ENCODE data around the gene SKA2.
"Not testable (repeated sequence)": the region's sequence is repeated elsewhere in the genome, so short reads cannot be mapped to it uniquely, and the experiment has no call there.

The SKA2 gene

DNA sequence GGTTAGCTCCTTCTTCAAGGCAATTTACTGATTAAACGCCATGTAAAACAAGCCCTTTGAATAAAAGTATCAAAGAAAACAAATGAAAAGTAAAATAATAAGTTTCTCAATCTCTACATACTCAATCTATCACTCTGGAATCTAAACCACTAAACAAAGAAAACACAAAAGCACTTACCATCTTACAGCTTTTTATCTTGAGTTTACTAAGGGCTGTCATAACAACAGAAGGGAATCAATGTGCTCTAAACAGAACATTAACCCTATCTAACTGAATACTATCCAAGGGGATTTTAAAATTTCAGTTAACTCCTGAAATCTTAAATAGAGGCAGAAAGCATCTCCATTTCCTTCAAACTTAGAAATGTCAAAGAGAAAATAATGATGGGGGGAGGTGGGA, 3.4 kb downstream of the SKA2 start:
- no peak for DNase-seq

DNA sequence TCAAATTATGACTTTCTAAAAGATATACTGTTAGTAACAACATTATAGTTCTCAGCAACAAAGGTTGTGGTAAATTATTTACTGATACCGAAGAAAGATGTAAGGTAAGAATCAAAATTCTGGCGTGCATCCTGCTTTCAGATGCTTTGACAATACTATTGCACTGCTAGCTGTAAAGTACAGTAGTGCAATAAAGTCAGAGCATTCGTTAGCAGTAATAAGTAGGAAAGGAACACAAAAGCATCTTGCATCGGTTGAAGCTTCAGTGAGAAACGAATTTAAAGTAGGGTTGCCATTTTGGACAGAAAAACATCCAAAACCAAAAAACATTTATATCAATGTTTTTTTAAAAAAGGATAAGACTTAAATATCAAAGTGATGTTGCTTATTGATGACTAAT, 4.0 kb downstream of the SKA2 start:
- DNase-seq, result no peak

DNA sequence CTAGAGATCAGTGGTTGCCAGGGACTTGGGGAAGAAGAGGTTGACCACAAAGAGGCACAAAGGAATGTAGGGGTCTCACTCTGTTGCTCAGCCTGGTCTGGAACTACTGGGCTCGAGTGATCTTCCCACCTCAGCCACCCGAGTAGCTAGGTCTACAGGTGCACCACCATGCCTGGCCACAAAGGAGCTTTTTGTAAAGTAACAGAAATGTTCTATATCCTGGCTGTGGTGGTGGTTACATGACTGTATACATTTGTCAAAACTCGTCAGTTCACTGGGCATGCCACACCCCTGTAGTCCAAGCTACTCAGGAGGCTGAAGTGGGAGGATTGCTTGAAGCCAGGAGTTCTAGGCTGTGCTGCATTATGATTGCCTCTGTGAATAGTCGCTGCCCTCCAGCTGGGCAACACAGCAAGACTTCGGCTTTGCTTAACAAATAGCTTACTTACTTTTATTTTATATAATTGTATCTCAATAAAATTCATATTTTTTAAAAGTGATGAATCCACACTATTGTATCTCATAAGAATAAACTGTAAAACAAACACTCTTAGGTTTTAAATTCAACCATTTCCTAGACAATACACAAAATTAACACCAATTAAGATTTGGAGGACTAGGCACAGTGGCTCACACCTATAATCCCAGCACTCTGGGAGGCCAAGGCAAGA, 5.0 kb downstream of the SKA2 start:
- no peak for DNase-seq

DNA sequence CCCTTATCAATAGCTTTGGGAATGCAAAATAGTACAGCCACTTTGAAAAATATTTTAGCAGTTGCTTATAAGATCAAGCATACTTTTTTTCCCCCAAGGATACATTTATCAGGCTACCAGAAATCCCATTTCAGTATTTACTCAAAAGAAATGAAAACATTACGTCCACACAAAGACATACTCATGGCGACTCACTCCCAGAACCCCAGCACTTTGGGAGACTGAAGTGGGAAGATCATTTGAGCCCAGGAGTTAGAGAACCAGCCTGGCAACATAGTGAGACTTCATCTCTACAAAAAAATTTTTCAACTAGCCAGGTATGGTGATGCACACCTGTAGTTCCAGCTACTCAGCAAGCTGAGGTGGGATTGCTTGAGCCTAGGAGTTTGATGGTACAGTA, 5.9 kb downstream of the SKA2 start:
- DNase-seq, result no peak

DNA sequence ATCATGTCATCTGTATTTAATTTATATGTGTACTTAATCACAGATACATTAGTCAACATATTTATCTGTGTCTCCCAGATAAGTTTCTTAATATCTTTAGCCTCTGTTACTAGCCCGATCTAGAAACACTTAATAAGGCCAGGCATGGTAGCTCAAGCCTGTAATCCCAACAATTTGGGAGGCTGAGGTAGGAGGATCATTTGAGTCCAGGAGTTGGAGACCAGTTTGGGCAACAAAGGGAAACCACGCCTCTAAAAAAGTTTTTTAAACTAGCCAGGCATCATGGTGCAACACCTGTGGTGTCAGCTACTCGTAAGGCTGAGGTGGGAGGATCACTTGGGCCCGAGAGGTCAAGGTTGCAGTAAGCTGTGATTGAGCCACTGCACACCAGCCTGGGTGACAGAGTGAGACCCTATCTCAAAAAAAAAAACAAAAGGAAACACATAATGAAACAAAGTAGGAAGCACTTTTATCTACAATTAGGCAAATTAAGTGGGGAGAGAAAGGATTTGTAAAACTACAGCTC, 9.4 kb downstream of the SKA2 start:
- no peak for DNase-seq

DNA sequence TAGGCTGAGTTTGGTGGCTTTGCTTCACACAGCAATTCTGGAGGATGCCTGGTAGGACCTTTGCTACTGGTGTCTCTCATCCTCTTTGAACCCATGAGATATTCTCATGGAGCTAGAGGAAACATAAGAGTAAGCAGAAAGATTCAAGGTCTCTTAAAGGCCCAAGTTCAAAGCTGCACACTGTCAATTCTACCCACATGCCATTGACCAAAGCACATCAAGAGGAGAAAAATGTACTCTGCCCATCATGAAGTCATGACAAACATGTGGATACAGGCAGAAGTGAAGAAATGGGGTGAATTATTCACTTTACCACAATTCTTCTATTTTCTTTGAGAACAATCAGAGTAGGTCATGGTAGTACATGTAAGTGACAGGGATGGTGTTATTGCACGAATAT, 13.1 kb downstream of the SKA2 start:
- no peak for DNase-seq

DNA sequence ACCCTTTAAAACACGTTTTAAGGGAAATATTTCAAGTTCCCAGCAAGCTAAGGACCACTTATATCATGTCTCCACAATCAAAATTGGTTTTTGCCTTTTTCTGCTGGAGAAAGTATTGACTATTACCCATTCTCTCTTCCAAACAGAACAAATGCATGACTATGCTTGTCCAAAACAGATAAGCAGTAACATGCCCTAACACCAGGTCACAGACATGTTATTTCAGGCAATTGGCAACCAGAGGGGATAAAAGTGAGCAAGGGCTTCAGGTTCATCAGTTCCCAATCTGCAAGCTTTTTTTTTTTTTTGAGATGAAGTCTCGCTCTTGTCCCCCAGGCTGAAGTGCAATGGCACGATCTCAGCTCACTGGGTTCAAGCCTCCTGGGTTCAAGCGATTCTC, 15.0 kb downstream of the SKA2 start:
- no peak for DNase-seq

DNA sequence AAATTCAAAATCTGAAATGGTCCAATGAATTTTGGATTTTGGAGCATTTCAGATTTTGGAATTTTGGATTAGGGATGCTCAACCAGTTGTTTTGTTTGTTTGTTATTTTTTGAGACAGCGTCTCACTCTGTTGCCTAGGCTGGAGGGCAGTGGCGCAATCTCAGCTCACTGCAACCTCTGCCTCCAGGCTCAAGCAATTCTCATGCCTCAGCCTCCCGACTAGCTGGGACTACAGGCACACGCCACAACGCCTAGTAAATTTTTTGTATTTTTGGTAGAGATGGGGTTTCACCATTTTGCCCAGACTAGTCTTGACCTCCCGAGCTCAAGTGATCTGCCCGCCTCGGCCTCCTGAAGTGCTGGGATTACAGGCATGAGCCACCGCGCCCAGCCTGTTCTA, 16.6 kb downstream of the SKA2 start:
- DNase-seq, result not testable (repeated sequence)

DNA sequence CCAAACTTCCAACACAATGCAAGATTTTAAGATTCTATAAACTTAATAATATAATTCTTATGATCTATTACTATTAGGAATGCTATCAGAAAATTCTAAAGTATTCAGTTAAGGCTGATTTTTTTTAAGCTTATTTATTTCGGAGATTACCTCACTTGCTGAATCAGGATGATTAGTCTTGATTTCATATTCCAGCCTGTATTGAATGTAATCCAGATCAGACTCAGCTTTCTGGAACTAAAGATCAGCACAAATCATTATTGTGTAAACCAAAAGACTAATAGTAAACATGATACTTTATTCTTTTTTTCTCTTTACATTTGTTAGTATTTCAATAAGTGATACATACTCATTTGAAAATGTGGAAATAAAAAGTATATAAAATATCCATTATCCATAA, 23.9 kb downstream of the SKA2 start:
- DNase-seq, result no peak

DNA sequence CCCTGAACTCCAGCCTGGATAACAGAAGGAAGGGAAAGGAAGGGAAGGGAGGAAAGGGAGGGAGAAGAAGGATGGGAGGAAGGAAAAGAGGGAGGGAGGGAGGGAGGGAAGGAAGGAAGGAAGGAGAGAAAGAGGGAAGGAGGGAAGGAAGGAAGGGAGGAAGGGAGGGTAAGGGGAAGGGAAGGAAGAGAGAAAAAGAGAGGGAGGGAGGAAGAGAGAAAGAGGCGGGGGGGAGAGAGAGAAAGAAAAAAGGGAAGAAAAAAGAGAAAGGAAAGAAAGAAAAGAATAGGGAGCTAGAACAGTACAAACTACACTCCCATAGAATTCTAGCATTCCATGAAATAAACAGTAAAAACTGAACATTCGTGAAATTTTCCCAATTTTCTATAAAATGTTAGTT, 25.2 kb downstream of the SKA2 start:
- DNase-seq, result no peak

DNA sequence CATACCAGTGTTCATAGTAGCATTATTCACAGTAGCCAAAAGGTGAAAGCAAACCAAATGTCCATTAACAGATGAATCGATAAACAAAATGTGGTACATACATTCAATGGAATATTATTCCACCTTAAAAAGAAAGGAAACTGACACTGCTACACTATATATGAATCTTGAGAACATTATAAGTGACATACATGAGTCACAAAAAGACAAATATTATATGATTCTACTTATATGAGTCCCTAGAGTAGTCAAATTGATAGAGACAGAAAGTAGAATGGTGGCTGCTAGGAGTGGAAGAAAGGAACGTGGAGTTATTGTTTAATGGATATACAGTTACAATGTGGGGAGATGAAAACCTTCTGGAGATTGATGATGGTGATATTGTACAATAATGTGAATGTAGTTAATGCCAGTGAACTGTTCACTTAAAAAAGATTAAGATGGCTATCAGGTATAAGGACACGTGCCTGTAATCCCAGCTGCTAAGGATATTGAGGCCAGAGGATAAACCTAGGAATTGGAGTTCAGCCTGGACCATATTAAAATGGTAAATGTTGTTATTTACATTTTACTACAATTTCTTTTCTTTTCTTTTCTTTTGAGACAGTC, 28.1 kb downstream of the SKA2 start:
- DNase-seq, result no peak

DNA sequence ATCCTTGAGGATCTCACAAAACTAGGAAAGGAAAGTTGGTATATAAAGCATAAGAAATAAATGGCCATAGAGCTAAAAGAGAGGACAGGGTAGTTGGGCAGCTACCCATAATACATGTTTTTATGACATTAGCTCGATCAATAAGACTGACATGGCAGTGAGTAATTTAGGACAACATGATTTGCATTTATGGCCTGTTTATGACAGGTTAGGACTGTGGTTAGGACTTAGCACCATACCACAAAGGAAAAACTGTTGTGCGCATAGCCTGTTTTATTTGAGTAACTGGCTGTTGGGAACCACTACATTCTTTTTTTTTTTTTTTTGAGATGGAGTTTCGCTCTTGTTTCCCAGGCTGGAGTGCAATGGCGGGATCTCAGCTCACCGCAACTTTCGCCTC, 30.3 kb downstream of the SKA2 start:
- no peak for DNase-seq

DNA sequence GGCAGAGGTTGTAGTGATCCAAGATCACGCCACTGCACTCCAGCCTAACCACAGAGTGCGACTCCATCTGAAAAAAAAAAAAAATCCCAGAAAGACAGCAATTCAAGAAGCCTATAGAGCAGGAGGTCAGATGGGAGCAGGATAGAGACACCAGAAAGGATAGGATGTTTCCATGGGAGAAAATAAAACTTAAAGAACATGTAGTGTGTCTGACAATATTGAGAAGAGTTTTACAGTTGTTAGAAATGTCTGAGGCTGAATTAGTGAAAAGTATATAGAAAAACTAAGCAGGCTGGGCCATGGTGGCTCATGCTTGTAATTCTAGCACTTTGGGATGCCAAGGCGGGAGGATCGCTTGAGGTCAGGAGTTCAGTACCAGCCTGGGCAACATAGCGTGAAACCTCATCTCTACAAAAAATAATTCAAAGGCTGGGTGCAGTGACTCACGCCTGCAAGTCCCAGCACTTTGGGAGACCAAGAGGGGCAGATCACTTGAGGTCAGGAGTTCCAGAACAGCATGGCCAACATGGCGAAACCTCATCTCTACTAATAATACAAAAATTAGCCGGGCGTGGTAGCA, 33.0 kb downstream of the SKA2 start:
- DNase-seq, result no peak

DNA sequence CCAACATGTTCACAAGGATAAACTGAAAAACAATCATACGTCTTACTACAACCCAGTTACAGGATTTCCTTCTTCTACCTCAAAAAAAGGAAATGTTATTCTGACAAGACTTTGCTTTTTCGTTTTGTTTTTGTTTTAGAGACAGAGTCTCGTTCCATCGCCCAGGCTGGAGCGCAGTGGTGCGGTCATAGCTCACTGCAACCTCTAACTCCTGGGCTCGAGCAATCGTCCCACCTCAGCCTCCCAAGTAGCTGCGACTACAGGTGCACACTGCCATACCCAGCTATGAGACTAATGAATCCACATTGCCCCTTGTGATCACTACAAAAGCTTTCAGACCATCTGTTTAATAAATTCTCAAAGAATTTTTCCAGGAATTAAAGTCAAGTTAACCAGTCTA, 39.5 kb downstream of the SKA2 start:
- DNase-seq, result no peak

DNA sequence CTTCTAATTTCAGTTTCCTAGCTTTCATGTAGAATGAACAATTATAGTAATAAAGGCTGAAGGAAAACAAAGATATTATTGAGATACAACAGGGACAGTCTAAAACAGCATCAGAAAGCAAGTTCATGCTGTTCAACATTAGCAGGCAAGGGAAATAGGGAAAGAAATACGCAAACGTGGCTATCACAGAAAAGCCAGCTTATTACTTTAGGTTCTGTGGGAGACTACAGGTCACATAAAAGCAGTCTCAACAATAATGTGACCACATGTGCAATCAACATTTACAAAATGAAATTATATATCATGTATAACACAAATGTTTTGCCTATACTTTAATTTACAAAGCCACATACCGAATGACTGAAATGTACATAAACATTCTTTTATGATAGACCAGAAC, 43.4 kb downstream of the SKA2 start:
- DNase-seq, result no peak

DNA sequence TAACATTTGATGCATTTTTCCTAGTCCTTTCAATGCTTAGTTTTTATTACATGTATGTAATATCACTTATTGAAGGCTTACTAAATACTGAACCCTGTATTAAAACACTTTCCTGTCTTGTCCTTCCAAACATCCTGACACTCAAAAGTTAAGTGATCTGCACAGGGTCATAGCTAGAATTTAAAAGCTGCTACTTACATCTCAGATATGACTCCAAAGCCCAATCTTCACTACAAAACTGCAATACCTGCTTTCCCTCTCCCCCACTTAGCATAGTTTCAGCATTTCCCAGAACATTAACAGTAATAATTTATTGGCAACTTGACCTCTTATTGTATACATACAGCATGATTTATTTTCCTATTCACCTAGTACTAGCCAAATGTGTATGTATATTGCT, 44.0 kb downstream of the SKA2 start:
- no peak for DNase-seq

DNA sequence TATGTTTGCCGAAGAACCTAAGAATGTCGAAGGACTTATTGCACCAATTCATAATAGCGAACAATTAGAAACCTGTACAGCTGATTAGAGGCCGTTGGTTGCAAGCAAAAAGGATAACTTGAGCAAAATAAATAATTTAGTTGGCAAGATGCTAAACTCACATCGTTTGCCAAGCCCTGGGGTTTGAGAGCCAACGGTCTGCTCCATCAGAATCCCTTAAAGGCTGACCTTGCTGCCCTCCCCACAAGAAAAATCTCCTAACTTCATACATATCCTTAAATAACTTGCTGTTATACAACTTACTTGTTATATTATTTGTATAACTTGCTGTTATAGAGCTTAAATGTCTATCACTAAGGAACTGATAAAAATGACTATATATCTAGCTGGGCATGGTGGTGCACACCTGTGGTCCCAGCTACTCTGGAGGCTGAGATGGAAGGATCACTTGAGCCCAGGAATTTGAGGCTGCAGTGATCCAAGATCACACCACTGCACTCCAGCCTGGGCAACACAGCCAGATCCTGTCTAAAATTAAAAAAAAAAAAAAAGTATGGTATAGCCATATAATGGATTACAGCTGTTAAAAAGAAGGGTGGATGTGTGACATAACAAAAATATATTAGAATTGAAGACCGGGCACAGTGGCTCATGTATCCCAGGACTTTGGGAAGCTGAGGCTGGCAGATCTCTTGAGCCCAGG, 46.4 kb downstream of the SKA2 start:
- no peak for DNase-seq

DNA sequence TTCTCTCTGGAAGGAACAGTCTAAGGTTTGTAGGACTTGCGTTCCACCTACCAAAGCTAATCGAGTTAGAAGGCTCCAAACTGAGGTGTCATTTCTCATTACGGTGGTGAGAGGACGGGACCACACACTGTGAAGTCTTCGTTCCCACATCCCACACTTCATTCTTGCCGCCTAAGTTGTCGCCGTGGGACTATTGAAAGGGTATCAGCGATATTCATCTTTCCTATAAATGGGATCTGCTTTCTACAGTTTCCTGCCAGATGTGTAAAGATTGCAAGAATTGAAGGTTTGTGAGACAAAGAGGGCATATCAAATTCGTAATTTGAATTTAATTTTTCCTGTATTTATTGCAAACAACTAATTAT, 47.7 kb downstream of the SKA2 start:
- DNase-seq, result no peak

DNA sequence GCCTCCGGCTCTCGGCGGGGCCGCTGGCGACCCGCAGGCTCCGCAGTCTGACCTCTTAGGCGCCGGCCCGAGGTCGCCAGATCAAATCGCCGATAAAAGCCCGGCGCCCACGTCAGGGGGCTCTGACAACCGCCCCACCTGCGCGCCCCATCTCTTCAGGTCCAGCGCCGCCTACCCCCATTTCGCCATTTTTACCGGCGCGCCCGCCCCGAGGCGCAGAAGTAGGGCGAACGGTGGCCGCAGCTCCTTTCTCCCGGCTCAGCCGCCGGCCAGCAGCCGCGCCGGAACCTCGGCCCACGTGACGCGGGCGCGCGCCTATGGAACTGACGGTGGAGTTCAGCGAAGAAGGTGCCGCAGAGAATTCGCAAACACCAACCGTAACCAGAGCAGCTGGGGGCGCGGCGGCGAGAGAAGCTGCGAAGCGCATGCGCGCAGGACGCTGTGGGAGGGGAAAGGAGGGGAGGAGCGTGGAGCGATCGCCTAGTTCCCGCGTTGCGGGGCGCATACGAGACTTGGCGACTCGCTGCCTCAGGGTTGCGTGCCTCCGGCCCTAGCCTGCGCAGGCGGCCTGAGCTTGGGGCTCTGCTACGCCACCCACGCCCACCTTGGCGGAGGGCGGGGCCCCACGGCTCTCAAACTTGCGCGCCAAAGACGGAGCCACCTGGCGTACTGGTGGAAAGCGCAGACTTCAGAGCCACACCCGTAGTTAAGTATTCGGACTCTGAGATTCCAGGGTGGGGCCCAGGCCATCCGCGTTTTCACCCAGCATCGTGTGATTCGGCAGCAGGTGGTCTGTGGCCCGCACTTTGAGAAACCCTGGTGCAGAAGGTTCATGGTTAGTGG, 48.3 kb downstream of the SKA2 start, which contains the start of gene TRIM37:
Gene TRIM37 (minus strand): TSS at position 418 of the 843 bp plus-strand sequence. CDS start 419 bp downstream, outside the sequence.
- DNase-seq, result peak; percentile 99 to 100 (median 100)

DNA sequence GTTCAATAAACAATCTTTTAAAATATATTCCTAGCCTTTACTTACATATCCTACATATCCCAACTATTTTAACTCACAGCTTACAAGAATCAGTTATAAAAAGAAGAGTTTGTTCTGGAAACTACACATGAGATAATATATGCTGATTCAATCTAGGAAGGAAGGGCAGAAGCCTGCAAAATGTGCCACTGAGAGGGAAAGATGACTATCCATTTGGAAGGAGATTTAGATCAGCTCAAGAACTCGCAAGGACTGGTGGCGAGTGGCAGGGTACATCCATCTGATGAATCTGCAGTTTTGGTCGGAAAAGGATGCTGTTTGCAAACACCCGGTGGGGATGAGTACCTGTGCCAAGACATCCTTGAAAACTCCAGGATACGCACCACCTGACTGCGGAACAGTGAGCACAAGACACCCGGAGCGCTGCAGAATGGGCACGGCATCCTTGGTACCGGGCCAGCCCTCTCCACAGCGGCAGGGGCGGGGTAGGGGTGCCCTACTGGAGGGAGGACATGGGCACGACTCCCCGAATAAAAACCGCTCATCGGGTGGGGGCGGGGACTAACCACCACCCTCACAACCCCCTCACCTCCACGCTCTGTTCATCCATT, 49.0 kb downstream of the SKA2 start:
- DNase-seq, result peak; percentile 36 to 69 (median 46)

DNA sequence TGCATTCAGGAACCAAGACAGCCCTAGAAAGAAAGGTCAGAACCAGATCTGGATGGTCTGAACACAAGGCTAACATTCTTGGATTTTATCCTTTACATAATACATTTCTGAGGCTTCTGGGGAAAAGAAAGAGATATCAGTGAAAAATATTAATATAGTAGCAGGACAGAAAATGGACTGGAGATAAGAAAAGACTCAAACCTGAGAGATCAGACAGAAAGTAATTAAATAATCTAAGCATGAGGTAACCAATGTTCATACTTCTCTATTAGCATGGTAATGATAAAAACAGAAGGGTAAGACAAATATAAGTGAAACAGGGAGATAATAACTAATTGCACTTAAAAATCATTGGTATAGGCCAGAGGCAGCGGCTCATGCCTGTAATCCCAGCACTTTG, 53.8 kb downstream of the SKA2 start:
- no peak for DNase-seq

DNA sequence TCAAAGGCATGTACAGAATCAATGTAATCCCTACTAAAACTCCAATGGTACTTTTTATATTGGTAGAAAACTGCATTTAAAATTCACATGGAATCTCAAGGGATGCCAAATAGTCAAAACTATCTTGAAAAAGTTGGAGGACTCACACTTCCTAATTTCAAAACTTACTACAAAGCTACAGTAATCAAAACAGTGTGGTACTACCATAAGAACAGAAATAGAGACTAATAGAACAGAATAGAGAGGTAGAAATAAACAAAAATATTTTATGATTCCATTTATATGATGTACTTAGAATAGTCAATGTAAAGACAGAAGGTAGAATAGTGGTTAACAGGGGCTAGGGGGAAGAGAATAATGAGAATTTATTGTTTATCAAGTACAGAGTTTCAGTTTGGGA, 57.1 kb downstream of the SKA2 start:
- no peak for DNase-seq
